Right lobe of liver (tissue), 6 donors: ENCODE measurements around the gene MYO15B. TPM values are rescaled to one million over a fixed set of nuclear protein-coding genes. Genes with fewer than 3 reads are reported as not detected.

Source experiments
- ATAC-seq, 4 donors: fragments of 200-7000 bp; cut with Tn5 transposase; one replicate each; pipeline ENCODE4 v1.9.1; 2020; ENCODE audit warnings: mild to moderate bottlenecking in 4 of 4, moderate library complexity in 4 of 4
- DNase-seq, 3 donors: peaks; one replicate each; pipeline ENCODE4 v3.0.0-alpha.2; 2020
- H3K27ac ChIP-seq, 3 donors: fragments of 200-600 bp; one replicate each; pipeline ENCODE4 v1.8.0; 2022
- H3K27me3 ChIP-seq, 2 donors: fragments of 200-600 bp; one replicate each; pipeline ENCODE4 v1.8.0; 2022
- H3K36me3 ChIP-seq, 4 donors: fragments of 200-600 bp; sonication (generic) in 1 of 4; one replicate each; pipeline versions ENCODE4 v1.5.1 to v1.8.0; 2017 to 2022; ENCODE audit warnings: control low read depth in 1 of 4
- H3K4me1 ChIP-seq, 4 donors: fragments of 200-600 bp; sonication (generic) in 1 of 4; one replicate each; pipeline versions ENCODE4 v1.5.1 to v1.8.0; 2017 to 2022; ENCODE audit warnings: control low read depth in 1 of 4
- H3K4me3 ChIP-seq, 3 donors: fragments of 200-600 bp; one replicate each; pipeline ENCODE4 v1.8.0; 2022
- H3K9me3 ChIP-seq, 4 donors: fragments of 200-600 bp; sonication (generic) in 1 of 4; one replicate each; pipeline versions ENCODE4 v1.5.1 to v1.8.0; 2017 to 2022; ENCODE audit warnings: control low read depth in 1 of 4
- CTCF ChIP-seq, 4 donors: fragments of 200-600 bp in 3 of 4; fragments of 450-650 bp in 1 of 4; IDR thresholded peaks; one replicate each; pipeline versions ENCODE4 v1.5.1 to v1.8.0; 2016 to 2022; ENCODE audit warnings: antibody characterized with exemption in 4 of 4, mild to moderate bottlenecking in 2 of 4
- POLR2A ChIP-seq: fragments of 450-650 bp; IDR thresholded peaks from one replicate; pipeline ENCODE4 v1.6.1; 2017; ENCODE audit warnings: antibody characterized with exemption, mild to moderate bottlenecking
- WGBS: methylation state at CpG from one replicate; pipeline ENCODE4 v1.1.6; 2018; ENCODE audit warnings: low coverage, low lambda C conversion rate; ENCODE audit not compliant: insufficient coverage; ENCODE audit errors: missing lambda C conversion rate; 5-methylcytosine and 5-hydroxymethylcytosine counted together
- intact Hi-C, 2 donors: fragments of 100-400 bp; cut with DNase I; formaldehyde crosslinking; loops; one replicate each; pipeline versions ENCODE4 v1.11.2 to v1.14.1; 2022
- total RNA-seq, 6 experiments: library from RNA; depleted of rRNA in 2 of 6; stranded (reverse); fragments of >200 nt in 2 of 6; fragmentation: NEBNext Ultra II Directional in 3 of 6; extraction: Animal tissue kit (Norgen Biotek cat#: 25700) in 3 of 6; gene quantifications; one replicate each; pipeline versions ENCODE4 v1.1.0 to v1.2.4, GENCODE V29; 2016 to 2023
- donor health status: DM: no; HTN: yes; CAD: no.
- donor health status: DM: no; HTN: no; CAD: no.
- donor health status: DM: no; HTN: no; CAD: no.
- donor health status: DM: no; HTN: yes; CAD: no.
- donor health status: DM: no; HTN: yes; CAD: no.

The MYO15B gene
- total RNA-seq, 6 experiments from 2014 or later, result 26.4 to 104 (median 52.9) TPM

- ATAC-seq, result no peak
- no peaks in the 10 kb centered on the region for H3K4me1 ChIP-seq
- no peaks in the 10 kb centered on the region for H3K27me3 ChIP-seq
- H3K9me3 ChIP-seq, result no peaks in the 10 kb centered on the region
- H3K27ac ChIP-seq, result no peak overlapping the region
- H3K4me3 ChIP-seq, result no peak overlapping the region
- intact Hi-C loops, result no loop called here
- no peak for TF ChIP-seq CTCF (IDR thresholded peaks at IDR 0.05)
- TF ChIP-seq POLR2A, result no peak
- peaks cover 0 to 12% (median 2%) of the 10 kb centered on the region in 4 donors for H3K36me3 ChIP-seq
- WGBS, result no CpG with 5 or more reads among the region's 4 CpGs
- no peak for DNase-seq
Observed at GRCh38 chr17:75621489-75621888, 33.9 kb downstream of the MYO15B start.

GRCh38 chr17:75622076-75622475 is 34.5 kb downstream of the MYO15B start:
- ATAC-seq, result no peak
- no peaks in the 10 kb centered on the region for H3K4me1 ChIP-seq
- intact Hi-C loops, result no loop called here
- 82% methylated on average over 5 of the region's 8 CpGs for WGBS
- TF ChIP-seq CTCF (IDR thresholded peaks at IDR 0.05) (no peak), POLR2A (no peak)
- no peak overlapping the region for H3K27ac ChIP-seq
- no peaks in the 10 kb centered on the region for H3K9me3 ChIP-seq
- H3K36me3 ChIP-seq, result peaks cover 0 to 17% (median 2%) of the 10 kb centered on the region in 4 donors
- H3K27me3 ChIP-seq, result no peaks in the 10 kb centered on the region
- no peak for DNase-seq
- H3K4me3 ChIP-seq, result no peak overlapping the region

DNA sequence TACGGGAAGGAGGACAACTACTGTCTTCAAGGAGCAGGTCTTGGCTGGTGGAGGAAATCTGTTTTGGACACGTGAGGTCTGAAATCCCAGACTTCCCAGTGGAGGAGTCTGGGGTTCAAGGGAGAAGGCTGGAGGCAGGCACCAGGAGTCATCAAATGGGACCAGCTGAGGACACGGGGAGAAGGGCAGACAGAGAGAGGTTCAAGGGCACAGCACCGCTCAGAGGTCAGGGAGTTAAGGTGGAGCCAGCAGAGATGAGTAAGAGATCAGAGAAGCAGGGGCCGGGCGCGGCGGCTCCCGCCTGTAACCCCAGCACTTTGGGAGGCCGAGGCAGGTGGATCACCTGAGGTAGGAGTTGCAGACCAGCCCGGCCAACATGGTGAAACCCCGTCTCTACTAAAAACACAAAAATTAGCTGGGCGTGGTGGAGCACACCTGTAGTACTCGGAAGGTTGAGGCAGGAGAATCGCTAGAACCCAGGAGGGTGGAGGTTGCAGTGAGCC is 35.2 kb downstream of the MYO15B start:
- 84% methylated on average over 8 of the region's 15 CpGs for WGBS
- intact Hi-C loops, result no loop called here
- peaks cover 0 to 17% (median 3%) of the 10 kb centered on the region in 4 donors for H3K36me3 ChIP-seq
- H3K4me3 ChIP-seq, result no peak overlapping the region
- H3K9me3 ChIP-seq, result no peaks in the 10 kb centered on the region
- ATAC-seq, result no peak
- H3K27ac ChIP-seq, result no peak overlapping the region
- TF ChIP-seq CTCF (IDR thresholded peaks at IDR 0.05), result no peak
- no peak for TF ChIP-seq POLR2A
- no peaks in the 10 kb centered on the region for H3K4me1 ChIP-seq
- H3K27me3 ChIP-seq, result no peaks in the 10 kb centered on the region
- no peak for DNase-seq

- no peak for TF ChIP-seq POLR2A
- TF ChIP-seq CTCF (IDR thresholded peaks at IDR 0.05), result no peak
- intact Hi-C loops, result no loop called here
- Histone ChIP-seq H3K27me3 (no peaks in the 10 kb centered on the region), H3K36me3 (peaks cover 0 to 13% (median 3%) of the 10 kb centered on the region in 4 donors), H3K4me1 (no peaks in the 10 kb centered on the region), H3K27ac (no peak overlapping the region), H3K4me3 (no peak overlapping the region), H3K9me3 (no peaks in the 10 kb centered on the region)
- ATAC-seq (no peak), DNase-seq (no peak)
- 80% methylated on average over 2 of the region's 9 CpGs for WGBS
Observed at GRCh38 chr17:75623386-75623785, 35.8 kb downstream of the MYO15B start.

GRCh38 chr17:75624021-75624420 is 36.4 kb downstream of the MYO15B start:
- no peak overlapping the region for H3K27ac ChIP-seq
- no peak for ATAC-seq
- 60% methylated on average over 1 of the region's 12 CpGs for WGBS
- intact Hi-C loops, result no loop called here
- peaks cover 0 to 10% (median 3%) of the 10 kb centered on the region in 4 donors for H3K36me3 ChIP-seq
- no peaks in the 10 kb centered on the region for H3K27me3 ChIP-seq
- no peak for TF ChIP-seq CTCF (IDR thresholded peaks at IDR 0.05)
- TF ChIP-seq POLR2A, result no peak
- no peak for DNase-seq
- no peak overlapping the region for H3K4me3 ChIP-seq
- no peaks in the 10 kb centered on the region for H3K4me1 ChIP-seq
- H3K9me3 ChIP-seq, result no peaks in the 10 kb centered on the region
